Skeletal muscle tissue (tissue), 4 donors: Measurements from ENCODE around the gene NDRG4. TPM values are rescaled to one million over a fixed set of nuclear protein-coding genes. Genes with fewer than 3 reads are reported as not detected.
A peak's percentile ranks its signal among the peaks of the same experiment; 100 is the strongest.

Source experiments
- H3K27ac ChIP-seq: one replicate; pipeline ENCODE4 v1.7.0; 2013; ENCODE audit warnings: mild to moderate bottlenecking, low read depth, low read length, inconsistent platforms
- H3K27me3 ChIP-seq, 3 donors: one replicate each; pipeline ENCODE4 v1.7.0; 2013; ENCODE audit warnings: low read length in 3 of 3; ENCODE audit not compliant: control insufficient read depth in 3 of 3, insufficient read depth in 3 of 3
- H3K36me3 ChIP-seq, 3 donors: one replicate each; pipeline ENCODE4 v1.7.0; 2013; ENCODE audit warnings: low read length in 3 of 3; ENCODE audit not compliant: control insufficient read depth in 3 of 3, insufficient read depth in 3 of 3
- H3K4me1 ChIP-seq, 3 donors: one replicate each; pipeline ENCODE4 v1.7.0; 2013; ENCODE audit warnings: low read length in 3 of 3, mild to moderate bottlenecking in 3 of 3; ENCODE audit not compliant: control insufficient read depth in 3 of 3, insufficient read depth in 3 of 3
- H3K4me3 ChIP-seq, 3 donors: one replicate each; pipeline ENCODE4 v1.7.0; 2013; ENCODE audit warnings: low read length in 3 of 3
- H3K9ac ChIP-seq, 3 donors: one replicate each; pipeline ENCODE4 v1.7.0; 2013; ENCODE audit warnings: low read length in 3 of 3, mild to moderate bottlenecking in 3 of 3, moderate library complexity in 2 of 3, low read depth in 1 of 3
- H3K9me3 ChIP-seq, 3 donors: one replicate each; pipeline ENCODE4 v1.7.0; 2013; ENCODE audit warnings: low read length in 3 of 3; ENCODE audit not compliant: control insufficient read depth in 3 of 3
- total RNA-seq: library from RNA; depleted of rRNA; stranded (reverse); fragments of >200 nt; gene quantifications from one replicate; pipeline ENCODE4 v1.2.3, GENCODE V29; 2014
- donor health status: Osteomylitis.

The NDRG4 gene
- total RNA-seq, 1 donor from 2014 or later = 11.5 TPM

- Histone ChIP-seq H3K4me3 (no peak overlapping the region), H3K27me3 (no peaks in the 10 kb centered on the region), H3K27ac (no peak overlapping the region), H3K36me3 (peaks cover 54 to 79% (median 73%) of the 10 kb centered on the region in 3 donors), H3K9ac (no peak overlapping the region), H3K4me1 (peaks cover 3 to 5% (median 5%) of the 10 kb centered on the region in 3 donors), H3K9me3 (no peaks in the 10 kb centered on the region)
Observed at GRCh38 chr16:58536278-58536677, 36.3 kb downstream of the NDRG4 start.

- H3K4me1 ChIP-seq = peaks cover 3 to 5% (median 5%) of the 10 kb centered on the region in 3 donors
Observed at GRCh38 chr16:58537124-58537906, 37.4 kb downstream of the NDRG4 start.

GRCh38 chr16:58541711-58542110 is 41.8 kb downstream of the NDRG4 start:
- H3K36me3 ChIP-seq = peaks cover 62 to 90% (median 89%) of the 10 kb centered on the region in 3 donors
- H3K27me3 ChIP-seq = no peaks in the 10 kb centered on the region
- no peak overlapping the region for H3K9ac ChIP-seq
- no peaks in the 10 kb centered on the region for H3K9me3 ChIP-seq
- no peak overlapping the region for H3K4me3 ChIP-seq
- no peak overlapping the region for H3K27ac ChIP-seq
- H3K4me1 ChIP-seq = peaks cover 0 to 4% (median 3%) of the 10 kb centered on the region in 3 donors

More at GRCh38 chr16:58537124-58537906, 37.4 kb downstream of the NDRG4 start:
- no peak overlapping the region for H3K9ac ChIP-seq
- H3K27me3 ChIP-seq = no peaks in the 10 kb centered on the region
- no peak overlapping the region for H3K4me3 ChIP-seq
- peaks cover 55 to 79% (median 73%) of the 10 kb centered on the region in 3 donors for H3K36me3 ChIP-seq
- no peak overlapping the region for H3K27ac ChIP-seq
- H3K9me3 ChIP-seq = no peaks in the 10 kb centered on the region

- Histone ChIP-seq H3K4me1 (peaks cover 0 to 4% (median 3%) of the 10 kb centered on the region in 3 donors), H3K27ac (no peak overlapping the region), H3K4me3 (no peak overlapping the region), H3K9me3 (no peaks in the 10 kb centered on the region), H3K36me3 (peaks cover 60 to 89% (median 85%) of the 10 kb centered on the region in 3 donors), H3K9ac (no peak overlapping the region), H3K27me3 (no peaks in the 10 kb centered on the region)
Observed at GRCh38 chr16:58542291-58542690, 42.3 kb downstream of the NDRG4 start.

GRCh38 chr16:58543685-58544084 is 43.7 kb downstream of the NDRG4 start:
- H3K36me3 ChIP-seq = peaks cover 47 to 82% (median 72%) of the 10 kb centered on the region in 3 donors
- H3K4me3 ChIP-seq = no peak overlapping the region
- no peaks in the 10 kb centered on the region for H3K27me3 ChIP-seq
- H3K4me1 ChIP-seq = peaks cover 0 to 7% (median 2%) of the 10 kb centered on the region in 3 donors
- H3K9ac ChIP-seq = no peak overlapping the region
- no peak overlapping the region for H3K27ac ChIP-seq
- H3K9me3 ChIP-seq = no peaks in the 10 kb centered on the region

- H3K27ac ChIP-seq = peak overlapping the region; percentile 41
- no peak overlapping the region for H3K4me3 ChIP-seq
- peaks cover 7 to 20% (median 7%) of the 10 kb centered on the region in 3 donors for H3K4me1 ChIP-seq
- H3K9me3 ChIP-seq = no peaks in the 10 kb centered on the region
- peaks cover 29 to 68% (median 48%) of the 10 kb centered on the region in 3 donors for H3K36me3 ChIP-seq
- no peaks in the 10 kb centered on the region for H3K27me3 ChIP-seq
- no peak overlapping the region for H3K9ac ChIP-seq
Observed at GRCh38 chr16:58548378-58548777, 48.4 kb downstream of the NDRG4 start.

GRCh38 chr16:58551496-58551895 is 51.6 kb downstream of the NDRG4 start:
- H3K27ac ChIP-seq = no peak overlapping the region
- no peaks in the 10 kb centered on the region for H3K27me3 ChIP-seq
- H3K4me1 ChIP-seq = peaks cover 7 to 20% (median 7%) of the 10 kb centered on the region in 3 donors
- no peaks in the 10 kb centered on the region for H3K9me3 ChIP-seq
- H3K4me3 ChIP-seq = no peak overlapping the region
- peaks cover 16 to 70% (median 41%) of the 10 kb centered on the region in 3 donors for H3K36me3 ChIP-seq
- no peak overlapping the region for H3K9ac ChIP-seq

GRCh38 chr16:58556678-58557077 is 56.7 kb downstream of the NDRG4 start:
- Histone ChIP-seq H3K36me3 (peaks cover 16 to 60% (median 58%) of the 10 kb centered on the region in 3 donors), H3K4me1 (peaks cover 0 to 6% (median 0%) of the 10 kb centered on the region in 3 donors), H3K27me3 (no peaks in the 10 kb centered on the region), H3K4me3 (no peak overlapping the region), H3K9ac (no peak overlapping the region), H3K9me3 (no peaks in the 10 kb centered on the region), H3K27ac (no peak overlapping the region)
